Measurements from ENCODE around the gene C1QTNF7. TPM values are rescaled to one million over a fixed set of nuclear protein-coding genes. Genes with fewer than 3 reads are reported as not detected.

C1QTNF7 gene
- total RNA-seq, 1 donor, result 0.18 TPM

DNA sequence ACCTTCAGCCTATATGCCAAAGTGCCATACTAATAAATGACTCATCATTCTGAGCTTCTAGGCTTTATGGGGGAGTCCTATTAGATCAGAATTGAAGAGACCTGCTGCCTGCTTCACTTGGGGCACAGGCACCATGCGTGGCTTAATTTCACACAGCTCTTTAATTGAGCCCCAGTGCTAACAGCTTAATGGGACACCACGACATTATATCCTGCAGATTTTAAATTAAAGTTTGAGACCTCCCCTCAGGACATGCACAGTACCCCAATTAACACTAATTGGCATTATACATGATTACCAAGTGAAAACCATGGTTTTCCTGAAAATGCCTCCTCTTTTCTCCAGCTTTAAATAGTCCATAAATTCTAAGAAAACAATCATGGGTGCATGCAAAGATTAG lies 6.8 kb downstream of the C1QTNF7 start:
- no peak overlapping the region for H3K4me3 ChIP-seq (ENCODE audit: low read depth, low read length)
- no peak for DNase-seq (ENCODE audit: low read depth)
- TF ChIP-seq CTCF (IDR thresholded peaks at IDR 0.05; ENCODE audit: insufficient read depth, low read length), result no peak

DNA sequence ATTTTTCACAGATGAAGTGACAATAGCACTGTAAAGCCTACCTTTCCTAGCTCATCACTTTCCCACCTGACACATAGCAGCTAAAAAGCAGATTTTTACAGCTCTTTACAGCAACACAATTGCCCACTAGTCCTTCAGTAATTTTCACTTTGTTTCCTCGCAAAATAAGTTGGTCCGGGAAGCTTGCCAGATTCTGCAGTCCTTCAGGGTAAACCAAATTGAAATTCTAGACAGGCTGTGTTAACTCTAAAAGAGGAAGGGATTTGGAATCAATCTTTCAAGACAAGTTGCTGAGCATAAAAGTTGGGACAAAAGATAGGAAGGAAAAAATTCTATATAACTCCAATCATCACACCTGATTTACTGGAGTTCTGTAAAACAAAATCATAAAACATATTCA lies 8.7 kb downstream of the C1QTNF7 start:
- peak; percentile 48 for DNase-seq (ENCODE audit: low read depth)
- no peak overlapping the region for H3K4me3 ChIP-seq (ENCODE audit: low read depth, low read length)
- no peak for TF ChIP-seq CTCF (IDR thresholded peaks at IDR 0.05; ENCODE audit: insufficient read depth, low read length)

- DNase-seq (ENCODE audit: low read depth), result no peak
- no peak for TF ChIP-seq CTCF (IDR thresholded peaks at IDR 0.05; ENCODE audit: insufficient read depth, low read length)
- no peak overlapping the region for H3K4me3 ChIP-seq (ENCODE audit: low read depth, low read length)
Measured at GRCh38 chr4:15438939-15439524, 11.2 kb downstream of the C1QTNF7 start.

- DNase-seq (ENCODE audit: low read depth), result no peak
- H3K4me3 ChIP-seq (ENCODE audit: low read depth, low read length), result no peak overlapping the region
- no peak for TF ChIP-seq CTCF (IDR thresholded peaks at IDR 0.05; ENCODE audit: insufficient read depth, low read length)
Measured at GRCh38 chr4:15443371-15444160, 15.7 kb downstream of the C1QTNF7 start.

DNA sequence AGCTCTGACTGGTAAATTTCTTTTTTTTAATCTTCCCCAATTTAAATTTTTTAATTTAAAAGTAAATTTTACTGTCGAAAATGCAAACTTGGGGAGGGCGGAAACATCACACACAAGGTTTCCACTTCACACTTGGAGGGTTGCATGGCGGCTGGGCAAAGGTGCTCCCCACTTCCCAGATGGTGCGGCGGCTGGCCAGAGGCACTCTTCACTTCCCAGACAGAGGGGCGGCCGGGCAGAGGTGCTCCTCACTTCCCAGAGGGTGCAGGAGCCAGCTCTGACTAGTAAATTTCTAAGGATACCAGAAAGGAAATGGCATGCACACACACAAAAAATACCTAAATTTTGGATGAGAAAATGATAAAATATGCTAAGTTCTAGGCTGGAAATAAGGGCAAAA lies 16.4 kb downstream of the C1QTNF7 start:
- TF ChIP-seq CTCF (IDR thresholded peaks at IDR 0.05; ENCODE audit: insufficient read depth, low read length), result no peak
- no peak for DNase-seq (ENCODE audit: low read depth)
- H3K4me3 ChIP-seq (ENCODE audit: low read depth, low read length), result no peak overlapping the region

DNA sequence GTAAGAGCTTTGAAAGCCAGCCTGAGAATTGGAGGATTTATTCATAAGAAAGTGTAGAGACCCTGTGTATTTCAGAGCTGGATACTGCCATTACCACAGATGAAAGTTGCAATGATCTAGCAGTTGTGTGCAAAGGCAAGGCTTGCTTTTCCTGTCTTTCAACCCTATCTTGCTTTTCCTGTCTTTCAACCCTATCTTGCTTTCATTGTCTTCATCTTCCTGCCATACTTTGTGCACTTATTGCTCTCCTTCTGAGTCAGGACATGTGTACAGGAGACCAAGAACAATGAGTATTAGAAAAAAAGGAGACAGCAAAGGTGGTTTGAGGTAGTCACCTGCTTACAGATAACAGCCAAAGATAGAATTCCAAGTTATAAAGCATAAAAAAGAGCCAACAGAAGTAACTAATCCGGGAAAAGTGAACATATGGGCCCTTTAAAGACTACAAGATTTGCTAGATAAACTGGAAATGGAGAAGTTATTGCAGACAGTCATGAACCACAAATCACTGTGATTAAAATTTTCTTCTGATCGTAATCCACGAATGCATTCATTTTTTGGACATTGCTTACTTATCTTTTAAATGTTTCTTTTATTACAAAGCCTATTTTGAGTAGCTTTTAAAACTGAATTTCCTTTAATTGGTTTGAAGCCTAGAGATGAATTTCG lies 17.2 kb downstream of the C1QTNF7 start:
- no peak for TF ChIP-seq CTCF (IDR thresholded peaks at IDR 0.05; ENCODE audit: insufficient read depth, low read length)
- no peak for DNase-seq (ENCODE audit: low read depth)
- H3K4me3 ChIP-seq (ENCODE audit: low read depth, low read length), result no peak overlapping the region
